Ovary (tissue), 9 donors: ENCODE measurements around the gene DHCR24. TPM values are rescaled to one million over a fixed set of nuclear protein-coding genes. Genes with fewer than 3 reads are reported as not detected.

Source experiments
- DNase-seq, 5 donors: peaks; one replicate each; pipeline ENCODE4 v3.0.0-alpha.2; 2019 to 2020
- H3K27ac ChIP-seq, 2 donors: fragments of 200-600 bp; one replicate each; pipeline versions ENCODE4 v1.5.1 to v1.8.0; 2019 to 2022
- H3K27me3 ChIP-seq: fragments of 200-600 bp; one replicate; pipeline ENCODE4 v1.8.0; 2022
- H3K36me3 ChIP-seq: fragments of 200-600 bp; sonication (generic); one replicate; pipeline ENCODE4 v1.5.1; 2019
- H3K4me1 ChIP-seq: one replicate; pipeline ENCODE4 v1.8.1; 2013; ENCODE audit warnings: mild to moderate bottlenecking, moderate library complexity; ENCODE audit not compliant: insufficient read depth
- H3K4me3 ChIP-seq: fragments of 200-600 bp; sonication (generic); one replicate; pipeline ENCODE4 v1.5.1; 2017
- H3K9me3 ChIP-seq, 2 donors: fragments of 200-600 bp in 1 of 2; sonication (generic) in 1 of 2; one replicate each; pipeline versions ENCODE4 v1.5.1 to v1.8.1; 2013 to 2019; ENCODE audit warnings: mild to moderate bottlenecking in 1 of 2, moderate library complexity in 1 of 2
- EP300 ChIP-seq: sonication (generic); formaldehyde crosslinking; IDR thresholded peaks from one replicate; pipeline ENCODE4 v1.6.1; 2017; ENCODE audit warnings: antibody characterized with exemption
- POLR2A ChIP-seq: fragments of 450-650 bp; IDR thresholded peaks from one replicate; pipeline ENCODE4 v1.6.1; 2017; ENCODE audit warnings: antibody characterized with exemption, mild to moderate bottlenecking, moderate library complexity
- WGBS, 3 donors: extraction: QIAGEN DNeasy Blood & Tissue Kit in 1 of 3; methylation state at CpG; one replicate each; pipeline versions ENCODE4 v1.1.5 to v1.1.7; 2013 to 2017; 5-methylcytosine and 5-hydroxymethylcytosine counted together
- intact Hi-C, 4 donors: fragments of 100-400 bp; cut with DNase I; formaldehyde crosslinking; loops; one replicate each; pipeline versions ENCODE4 v1.11.0 to v1.15.1; 2022 to 2023
- polyA plus RNA-seq, 2 donors: library from polyadenylated mRNA; stranded (reverse); fragments of 200-250 nt in 1 of 2; fragments of 350-450 nt in 1 of 2; fragmentation: Illumina TruSeq in 1 of 2; extraction: RNeasy Lipid Tissue Mini Kit (QIAGEN cat#74804) in 1 of 2; gene quantifications; one replicate each; pipeline ENCODE4 v1.2.3, GENCODE V29; 2013 to 2014
- total RNA-seq, 7 donors: library from RNA; depleted of rRNA in 2 of 7; stranded (reverse); fragments of >200 nt in 2 of 7; fragmentation: NEBNext Ultra II Directional in 3 of 7; extraction: Animal tissue kit (Norgen Biotek cat#: 25700) in 3 of 7; gene quantifications; one replicate each; pipeline versions ENCODE4 v1.1.0 to v1.2.4, GENCODE V29; 2016 to 2023
- TF ChIP-seq, protein P1 (sequence below), 3 donors: fragments of 450-650 bp in 2 of 3; fragments of 200-600 bp in 1 of 3; IDR thresholded peaks; one replicate each; pipeline versions ENCODE4 v1.5.1 to v1.8.0; 2016 to 2022; ENCODE audit warnings: antibody characterized with exemption in 3 of 3, mild to moderate bottlenecking in 1 of 3
- donor health status: DM: no; HTN: no; CAD: no; lungs with moderate emphysema.
- donor health status: DM: no; HTN: no; CAD: no.
- donor health status: Bipolar disorder and iron deficiency.
- donor health status: DM: yes; HTN: yes; CAD: no.
- donor health status: DM: no; HTN: no; CAD: no.
- donor health status: DM: yes; HTN: yes; CAD: no.

The DHCR24 gene
- total and polyA plus RNA-seq, 9 donors: 10.5 to 1,394 (median 74.6) TPM

DNA sequence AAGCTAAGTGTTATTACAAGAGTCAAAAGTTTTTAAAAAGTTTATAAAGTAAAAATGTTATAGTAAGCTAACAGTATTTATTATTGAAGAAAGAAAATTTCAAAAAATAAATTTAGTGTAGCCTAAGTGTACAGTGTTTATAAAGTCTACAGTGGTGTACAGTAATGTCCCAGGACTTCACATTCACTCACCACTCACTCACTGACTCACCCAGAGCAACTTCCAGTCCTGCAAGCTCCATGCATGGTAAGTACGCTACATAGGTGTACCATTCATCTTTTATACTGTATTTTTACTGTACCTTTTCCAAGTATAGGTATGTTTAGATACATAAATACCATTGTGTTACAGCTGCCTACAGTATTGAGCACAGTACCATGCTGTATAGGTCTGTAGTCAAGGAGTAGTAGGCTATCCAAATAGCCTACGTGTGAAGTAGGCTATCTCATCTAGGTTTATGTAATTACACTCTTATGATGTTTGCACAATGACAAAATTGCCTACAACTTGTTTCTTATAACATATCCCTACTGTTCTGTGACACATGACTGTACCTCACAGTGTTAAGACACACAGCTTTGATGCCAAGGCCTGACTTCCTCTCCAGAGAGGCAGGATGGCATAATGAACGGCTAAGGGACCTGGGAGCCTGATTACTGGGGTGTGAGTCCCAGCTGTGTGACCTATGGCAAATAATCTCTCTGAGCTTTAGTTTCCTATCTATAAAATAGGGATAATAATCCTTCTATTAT, 12.7 kb downstream of the DHCR24 start:
- WGBS, 3 donors: 89 to 92% (median 90%) methylated on average over 3 of the region's 3 CpGs
- DNase-seq: no peak
- no peaks in the 10 kb centered on the region for H3K9me3 ChIP-seq
- no peaks in the 10 kb centered on the region for H3K36me3 ChIP-seq
- H3K27ac ChIP-seq: no peak overlapping the region
- intact Hi-C loops: loop anchor here in 1 of 4 donors (2.0 kb wide), 1 partner anchor 67 kb away; no protein-coding TSS in a partner anchor
- H3K4me3 ChIP-seq: no peak overlapping the region
- no peak for TF ChIP-seq POLR2A
- no peak for TF ChIP-seq EP300
- H3K27me3 ChIP-seq: no peaks in the 10 kb centered on the region
- no peaks in the 10 kb centered on the region for H3K4me1 ChIP-seq

DNA sequence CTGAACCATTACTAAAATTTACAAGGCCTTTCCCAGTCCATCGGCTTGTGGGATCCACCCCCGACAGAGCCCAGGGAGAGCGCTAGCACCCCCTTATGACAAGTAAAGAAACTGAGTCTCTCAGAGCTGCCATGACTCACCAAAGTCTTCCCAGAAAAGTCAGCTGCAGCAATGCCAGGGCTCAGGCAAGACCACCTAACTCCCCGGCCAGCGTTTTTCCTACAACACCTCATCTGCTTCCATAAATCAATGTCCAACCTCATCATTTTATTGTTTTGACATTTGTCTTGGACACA, 15.0 kb downstream of the DHCR24 start:
- no peaks in the 10 kb centered on the region for H3K27me3 ChIP-seq
- intact Hi-C loops: no loop called here
- no peaks in the 10 kb centered on the region for H3K36me3 ChIP-seq
- DNase-seq: no peak
- no peak overlapping the region for H3K27ac ChIP-seq
- H3K4me1 ChIP-seq: no peaks in the 10 kb centered on the region
- no peak for TF ChIP-seq EP300
- TF ChIP-seq POLR2A: no peak
- TF ChIP-seq, protein P1, sequence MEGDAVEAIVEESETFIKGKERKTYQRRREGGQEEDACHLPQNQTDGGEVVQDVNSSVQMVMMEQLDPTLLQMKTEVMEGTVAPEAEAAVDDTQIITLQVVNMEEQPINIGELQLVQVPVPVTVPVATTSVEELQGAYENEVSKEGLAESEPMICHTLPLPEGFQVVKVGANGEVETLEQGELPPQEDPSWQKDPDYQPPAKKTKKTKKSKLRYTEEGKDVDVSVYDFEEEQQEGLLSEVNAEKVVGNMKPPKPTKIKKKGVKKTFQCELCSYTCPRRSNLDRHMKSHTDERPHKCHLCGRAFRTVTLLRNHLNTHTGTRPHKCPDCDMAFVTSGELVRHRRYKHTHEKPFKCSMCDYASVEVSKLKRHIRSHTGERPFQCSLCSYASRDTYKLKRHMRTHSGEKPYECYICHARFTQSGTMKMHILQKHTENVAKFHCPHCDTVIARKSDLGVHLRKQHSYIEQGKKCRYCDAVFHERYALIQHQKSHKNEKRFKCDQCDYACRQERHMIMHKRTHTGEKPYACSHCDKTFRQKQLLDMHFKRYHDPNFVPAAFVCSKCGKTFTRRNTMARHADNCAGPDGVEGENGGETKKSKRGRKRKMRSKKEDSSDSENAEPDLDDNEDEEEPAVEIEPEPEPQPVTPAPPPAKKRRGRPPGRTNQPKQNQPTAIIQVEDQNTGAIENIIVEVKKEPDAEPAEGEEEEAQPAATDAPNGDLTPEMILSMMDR (IDR thresholded peaks at IDR 0.05): no peak
- no peaks in the 10 kb centered on the region for H3K9me3 ChIP-seq
- no peak overlapping the region for H3K4me3 ChIP-seq
- 78 to 83% (median 80%) methylated on average over 5 of the region's 5 CpGs for WGBS, 3 donors

DNA sequence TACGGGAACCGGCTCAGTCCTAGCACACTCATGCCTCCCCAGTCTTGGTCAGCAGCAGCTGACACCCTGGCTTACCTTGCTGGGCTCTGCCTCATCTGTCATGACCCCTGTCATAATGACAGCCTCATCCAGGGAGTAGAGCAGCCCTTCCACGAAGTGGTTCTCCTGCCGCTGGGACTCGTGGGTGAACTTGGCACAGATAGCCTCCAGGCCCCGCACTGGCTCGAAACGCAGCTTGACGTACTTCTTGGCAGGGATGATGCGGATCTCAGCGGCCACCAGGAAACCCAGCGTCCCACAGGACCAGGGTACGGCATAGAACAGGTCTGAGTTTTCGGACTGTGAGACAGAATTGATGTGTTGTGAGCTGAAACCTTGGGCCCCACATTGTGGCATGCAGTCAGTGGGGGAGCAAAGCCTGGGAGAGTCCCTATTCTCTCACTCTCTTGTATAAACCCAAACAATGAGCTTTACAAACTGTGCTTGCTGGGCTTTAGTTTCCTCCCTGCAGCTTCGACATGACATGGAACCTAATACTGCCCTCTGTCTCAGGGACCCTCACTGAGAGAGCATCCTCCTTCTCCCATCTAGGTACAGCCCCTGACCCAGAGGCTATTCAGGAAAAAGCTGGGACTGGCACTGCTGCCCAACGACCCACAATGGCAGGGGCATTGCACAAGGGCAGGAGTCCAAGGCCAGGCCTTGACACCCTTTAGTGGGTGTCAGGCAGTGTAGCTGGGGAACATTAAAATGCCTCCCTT, 15.5 kb downstream of the DHCR24 start:
- no peaks in the 10 kb centered on the region for H3K4me1 ChIP-seq
- TF ChIP-seq EP300 (no peak), POLR2A (no peak)
- TF ChIP-seq, protein P1 (IDR thresholded peaks at IDR 0.05): no peak
- H3K9me3 ChIP-seq: no peaks in the 10 kb centered on the region
- 85 to 88% (median 87%) methylated on average over 15 to 16 of the region's 16 CpGs for WGBS, 3 donors
- H3K27ac ChIP-seq: no peak overlapping the region
- peak in 1 of 5 donors; percentile 18 for DNase-seq
- H3K4me3 ChIP-seq: no peak overlapping the region
- intact Hi-C loops: no loop called here
- H3K36me3 ChIP-seq: no peaks in the 10 kb centered on the region
- no peaks in the 10 kb centered on the region for H3K27me3 ChIP-seq

DNA sequence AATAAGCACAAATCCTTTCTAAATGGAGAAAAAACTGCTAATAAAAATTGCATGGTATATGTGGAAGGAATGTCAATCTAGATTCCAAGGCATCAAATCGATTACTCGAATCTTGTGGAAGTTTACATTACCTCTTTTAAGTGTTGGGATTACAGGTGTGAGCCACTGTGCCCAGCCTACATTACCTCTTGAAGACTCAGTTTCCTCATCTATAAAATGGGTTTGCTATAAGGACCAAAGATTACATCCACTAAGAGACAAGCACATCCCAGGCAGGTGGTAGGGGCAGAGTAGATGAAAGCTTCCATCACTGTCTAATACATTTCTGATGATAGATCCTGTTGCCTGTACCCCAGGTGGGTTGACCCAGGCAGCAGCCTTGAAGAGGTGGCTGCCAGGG, 16.1 kb downstream of the DHCR24 start:
- Histone ChIP-seq H3K27ac (no peak overlapping the region), H3K4me1 (no peaks in the 10 kb centered on the region), H3K9me3 (no peaks in the 10 kb centered on the region), H3K4me3 (no peak overlapping the region), H3K27me3 (no peaks in the 10 kb centered on the region), H3K36me3 (no peaks in the 10 kb centered on the region)
- no peak for DNase-seq
- WGBS, 3 donors: 93 to 98% (median 96%) methylated on average over 2 of the region's 2 CpGs
- TF ChIP-seq POLR2A (no peak), EP300 (no peak)
- TF ChIP-seq, protein P1 (IDR thresholded peaks at IDR 0.05): no peak
- intact Hi-C loops: no loop called here
